Lung microvascular endothelial cell (primary cell): ENCODE measurements around the gene YBX1. TPM values are rescaled to one million over a fixed set of nuclear protein-coding genes. Genes with fewer than 3 reads are reported as not detected.
"Not testable (repeated sequence)": the region's sequence is repeated elsewhere in the genome, so short reads cannot be mapped to it uniquely, and the experiment has no call there.

Experiments used
- DNase-seq, 2 donors: peaks; one replicate each; pipeline versions ENCODE4 v3.0.0 to v3.0.0-alpha.2; 2010; ENCODE audit warnings: low read depth in 2 of 2
- total RNA-seq: library from RNA; depleted of rRNA; stranded (reverse); fragments of >200 nt; gene quantifications from 2 replicates; pipeline ENCODE4 v1.2.1, GENCODE V29; 2014

Gene YBX1
- total RNA-seq, 1 donor from 2014 or later = 456 TPM

DNA sequence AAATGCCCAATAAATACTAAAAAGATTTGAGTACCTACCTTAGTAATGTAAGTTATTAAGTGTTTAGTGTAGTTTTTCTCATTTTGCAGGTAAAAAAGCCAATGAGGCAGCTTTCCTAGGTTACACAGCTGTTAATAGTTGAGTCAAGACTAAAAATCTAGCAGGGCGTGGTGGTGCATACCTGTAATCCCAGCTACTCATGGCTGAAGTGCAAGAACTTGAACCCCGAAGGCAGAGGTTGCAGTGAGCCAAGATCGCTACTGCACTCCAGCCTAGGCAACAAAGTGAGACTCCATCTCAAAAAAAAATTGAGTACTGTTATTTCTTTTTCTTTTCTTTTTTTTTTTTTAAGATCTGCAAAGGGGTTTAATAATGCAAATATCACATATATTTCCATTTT, 7.7 kb downstream of the YBX1 start:
- no peak for DNase-seq

- DNase-seq = peak; percentile 1 to 12
Observed at GRCh38 chr1:42690477-42691156, 8.4 kb downstream of the YBX1 start.

DNA sequence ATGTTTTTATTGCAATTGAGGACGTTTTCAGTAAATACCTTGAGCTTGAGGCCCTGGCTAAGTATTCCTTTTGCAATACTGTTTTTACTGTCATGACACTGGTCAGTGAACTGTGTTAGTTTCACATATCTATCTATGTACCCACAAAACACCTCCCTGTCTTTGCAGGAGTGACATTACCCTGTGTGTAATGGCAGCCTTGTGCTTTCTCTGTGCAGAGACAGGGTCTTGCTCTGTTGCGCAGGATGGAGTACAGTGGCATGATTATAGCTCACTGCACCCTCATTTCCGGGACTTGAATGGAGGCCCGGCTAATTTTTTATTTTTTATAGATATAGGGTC, 8.9 kb downstream of the YBX1 start:
- no peak for DNase-seq

- DNase-seq = no peak
Observed at GRCh38 chr1:42692461-42692860, 10.2 kb downstream of the YBX1 start.

DNA sequence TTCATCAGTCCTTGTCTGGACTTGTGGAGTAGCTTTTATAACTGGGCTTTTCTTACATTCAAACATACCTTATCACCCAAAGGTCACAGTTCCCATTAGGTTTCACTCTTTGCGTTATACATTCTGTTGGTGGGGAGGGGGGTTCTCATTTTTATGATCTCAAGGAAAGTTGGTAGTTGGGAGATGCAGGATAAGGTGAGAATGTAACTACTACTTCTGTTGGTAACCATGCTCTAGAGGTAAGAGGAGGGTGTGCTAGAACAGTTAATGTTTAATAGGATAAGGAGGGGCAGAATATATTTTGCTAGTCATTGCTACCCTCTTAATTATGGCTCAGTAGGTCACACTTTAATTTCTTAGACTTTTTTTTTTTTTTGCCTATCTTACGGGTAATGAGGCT, 10.7 kb downstream of the YBX1 start:
- DNase-seq = no peak

- no peak for DNase-seq
Observed at GRCh38 chr1:42698081-42698813, 16.0 kb downstream of the YBX1 start.

- no peak for DNase-seq
Observed at GRCh38 chr1:42700006-42700405, 17.8 kb downstream of the YBX1 start.

- DNase-seq = no peak
Observed at GRCh38 chr1:42703888-42704464, 21.8 kb downstream of the YBX1 start.

DNA sequence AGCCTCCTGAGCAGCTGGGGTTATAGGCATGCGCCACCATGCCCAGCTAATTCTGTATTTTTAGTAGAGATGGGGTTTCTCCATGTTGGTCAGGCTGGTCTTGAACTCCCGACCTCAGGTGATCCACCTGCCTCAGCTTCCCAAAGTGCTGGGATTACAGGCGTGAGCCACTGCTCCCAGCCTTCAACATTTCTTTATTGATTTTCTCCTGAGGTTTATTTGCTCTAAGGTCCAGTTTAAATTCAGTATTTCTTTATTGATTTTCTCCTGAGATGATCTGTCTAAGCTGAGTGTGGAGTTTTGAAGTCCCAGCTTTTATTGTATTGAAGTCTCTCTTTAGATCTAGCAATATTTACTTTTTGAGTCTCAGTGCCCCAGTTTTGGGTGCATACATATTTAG, 30.6 kb downstream of the YBX1 start:
- DNase-seq = not testable (repeated sequence)

DNA sequence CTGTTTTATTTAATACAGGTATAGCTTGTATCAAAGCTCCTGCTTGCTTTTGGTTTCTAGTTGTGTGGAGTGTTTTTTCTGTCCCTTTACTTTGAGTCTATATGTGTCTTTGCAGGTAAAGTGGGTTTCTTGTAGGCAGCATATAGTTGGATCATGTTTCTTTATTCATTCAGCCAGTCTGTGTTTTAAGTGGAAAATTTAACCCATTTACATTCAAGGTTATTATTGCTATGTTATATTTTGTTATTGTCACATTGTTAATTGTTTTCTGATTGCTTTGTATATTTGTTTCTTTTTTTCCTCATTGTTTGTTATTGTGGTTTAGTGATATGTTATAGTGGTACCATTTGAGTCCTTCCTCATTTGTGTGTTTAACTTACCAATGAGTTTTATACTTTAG, 31.1 kb downstream of the YBX1 start:
- DNase-seq = no peak

DNA sequence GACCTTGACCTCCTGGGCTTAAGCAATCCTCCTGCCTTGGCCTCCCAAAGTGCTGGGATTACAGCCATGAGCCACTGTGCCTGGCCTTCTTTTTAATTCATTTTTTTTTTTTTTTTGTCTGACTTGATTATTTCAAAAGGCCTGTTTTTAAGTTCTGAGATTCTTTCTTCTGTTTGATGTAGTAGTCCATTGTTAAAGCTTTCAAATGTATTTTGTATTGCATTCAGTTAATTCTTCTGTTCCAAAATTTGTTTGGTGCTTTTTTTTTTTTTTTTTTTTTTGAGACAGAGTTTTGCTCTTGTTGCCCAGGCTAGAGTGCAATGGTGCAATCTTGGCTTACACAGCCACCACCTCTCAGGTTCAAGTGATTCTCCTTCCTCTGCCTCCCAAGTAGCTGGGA, 32.2 kb downstream of the YBX1 start:
- not testable (repeated sequence) for DNase-seq

- no peak for DNase-seq
Observed at GRCh38 chr1:42720868-42721267, 38.6 kb downstream of the YBX1 start.

- no peak for DNase-seq
Observed at GRCh38 chr1:42721926-42722325, 39.7 kb downstream of the YBX1 start.

- DNase-seq = not testable (repeated sequence)
Observed at GRCh38 chr1:42722403-42722802, 40.2 kb downstream of the YBX1 start.

DNA sequence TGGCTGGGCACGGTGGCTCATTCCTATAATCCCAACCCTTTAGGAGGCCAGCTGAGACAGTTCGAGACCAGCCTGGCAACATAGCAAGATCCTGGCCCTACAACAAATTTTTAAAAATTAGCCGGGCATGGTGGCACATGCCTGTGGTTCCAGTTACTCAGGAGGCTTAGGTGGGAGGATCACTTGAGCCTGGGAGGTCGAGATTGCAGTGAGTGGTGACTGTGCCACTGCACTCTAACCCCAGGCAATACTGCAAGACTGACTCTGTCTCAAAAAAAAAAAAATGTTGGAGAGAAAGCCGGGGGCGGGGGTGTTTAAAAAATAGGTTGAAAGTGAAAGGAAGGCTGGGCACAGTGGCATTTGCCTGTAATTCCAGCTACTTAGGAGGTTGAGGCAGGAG, 41.3 kb downstream of the YBX1 start:
- no peak for DNase-seq

GRCh38 chr1:42725820-42726219, 43.6 kb downstream of the YBX1 start:
- not testable (repeated sequence) for DNase-seq

- DNase-seq = no peak
Observed at GRCh38 chr1:42730002-42730401, 47.8 kb downstream of the YBX1 start.

- DNase-seq = no peak
Observed at GRCh38 chr1:42730988-42731387, 48.8 kb downstream of the YBX1 start.

- no peak for DNase-seq
Observed at GRCh38 chr1:42731585-42731984, 49.4 kb downstream of the YBX1 start.

GRCh38 chr1:42732126-42732680, 50.0 kb downstream of the YBX1 start:
- no peak for DNase-seq

- DNase-seq = no peak
Observed at GRCh38 chr1:42733415-42734200, 51.4 kb downstream of the YBX1 start.
